HG02943 (cell line): ENCODE results near the gene PRR36.
A peak's percentile ranks its signal among the peaks of the same experiment; 100 is the strongest.
"Not testable (repeated sequence)": the region's sequence is repeated elsewhere in the genome, so short reads cannot be mapped to it uniquely, and the experiment has no call there.

Experiments
- ATAC-seq: cut with Tn5 transposase; IDR thresholded peaks from one replicate; pipeline ENCODE4 v1.9.1; 2021; ENCODE audit warnings: mild to moderate bottlenecking, low read depth, moderate library complexity; ENCODE audit not compliant: unreplicated experiment

PRR36 gene

DNA sequence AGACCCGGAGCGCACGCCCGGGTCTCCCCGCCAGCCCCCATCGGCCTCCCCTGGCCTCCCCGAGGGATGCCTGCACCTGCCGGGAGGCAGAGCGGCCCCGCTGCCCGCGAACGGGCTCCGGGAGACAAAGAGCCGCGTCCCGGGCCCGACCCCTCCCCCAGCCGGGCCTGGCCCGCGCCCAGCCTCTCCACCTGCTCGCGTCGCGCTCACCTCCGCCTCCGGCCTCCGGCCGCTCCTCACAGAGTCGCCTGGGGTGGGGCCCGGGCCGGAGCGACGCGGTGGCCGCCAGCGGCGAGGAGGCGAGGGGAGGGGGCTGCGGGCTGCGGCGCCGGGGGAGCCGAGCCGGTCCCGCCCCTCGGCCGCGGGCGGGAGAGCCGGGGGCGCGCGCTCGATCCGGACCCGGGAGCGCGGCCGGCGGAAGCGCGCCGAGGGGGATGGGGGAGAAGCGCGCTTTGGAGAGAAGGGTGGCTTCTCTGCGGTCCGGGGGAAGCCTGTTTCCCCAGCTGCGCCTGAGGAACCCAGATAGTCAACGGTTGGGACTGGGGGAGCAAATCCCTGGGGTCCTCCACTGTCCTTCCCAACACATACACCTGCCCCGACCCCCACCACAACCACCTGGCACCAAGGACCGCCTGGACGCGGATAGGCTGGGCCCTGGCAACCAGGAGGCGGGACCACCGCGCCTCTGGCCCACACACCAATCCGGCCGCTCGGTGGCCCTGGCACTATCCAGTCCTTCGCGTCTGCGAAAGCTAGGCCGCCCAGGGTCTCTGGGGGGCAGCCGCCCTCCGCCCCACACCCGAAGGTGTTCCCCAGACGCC, at the start of gene PRR36:
Gene PRR36 (minus strand): TSS at position 315 of the 821 bp plus-strand sequence. CDS start 701 bp downstream, outside the sequence.
- ATAC-seq: no peak

DNA sequence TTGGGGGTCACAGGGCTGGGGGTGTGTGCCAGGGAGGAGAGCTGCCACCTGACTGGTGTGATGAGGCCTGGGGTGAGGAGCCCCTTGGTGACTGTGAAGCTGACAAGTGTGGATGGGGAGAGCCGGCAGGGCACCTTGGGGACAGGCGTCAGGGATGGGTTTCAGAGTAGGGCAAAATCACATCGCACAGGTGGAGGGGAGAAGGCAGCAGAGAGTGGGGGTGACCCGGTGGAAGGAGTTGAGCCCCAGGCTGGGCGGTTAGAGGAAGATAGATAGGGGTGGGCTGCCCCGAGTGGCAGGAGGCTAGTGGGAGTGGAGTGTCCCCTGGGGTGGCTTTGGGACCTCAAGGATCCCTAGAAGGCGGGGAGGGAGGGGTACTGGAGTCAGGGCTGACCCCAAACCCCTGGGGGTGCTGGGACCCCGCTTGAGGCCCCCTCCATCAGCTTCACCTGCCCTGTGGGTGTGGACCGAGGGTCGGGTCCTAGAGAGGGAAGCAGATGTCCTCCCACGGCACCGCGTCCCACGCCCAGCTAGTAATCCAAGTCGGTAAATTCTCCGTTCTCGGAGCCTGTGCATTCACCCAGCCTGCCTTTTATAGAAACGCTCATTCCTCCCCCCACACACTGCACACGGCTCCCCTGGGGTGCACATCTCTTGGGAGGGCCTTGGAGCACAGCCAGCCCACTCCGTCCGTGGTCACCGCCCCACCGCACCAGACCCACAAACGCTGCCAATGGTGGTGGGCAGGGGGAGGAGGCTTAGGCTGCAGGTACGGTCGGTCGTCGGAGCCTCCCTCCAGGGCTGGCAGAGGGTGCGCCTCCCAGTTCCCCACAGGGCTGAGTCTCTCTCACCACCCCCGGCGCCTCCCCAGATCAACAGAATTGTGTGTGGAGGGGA, 49.4 kb upstream of the PRR36 start:
- ATAC-seq: no peak

DNA sequence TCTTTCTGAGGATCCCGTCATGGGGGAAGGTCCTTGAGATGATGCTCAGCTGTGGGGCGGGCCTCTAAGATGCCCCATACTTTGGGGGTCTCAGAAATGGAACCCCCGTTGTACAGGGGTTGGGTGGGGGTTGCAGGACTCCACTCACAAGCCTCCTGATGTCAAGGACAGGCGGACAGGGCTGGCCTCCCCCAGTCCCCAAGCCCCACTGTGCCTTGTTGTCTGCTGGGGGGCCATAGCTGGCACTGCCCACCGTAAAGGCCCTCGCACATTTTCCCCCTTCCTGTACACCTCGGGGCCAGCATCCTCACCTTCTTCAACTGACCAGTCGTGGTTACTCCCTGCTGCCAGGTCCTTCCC, 48.6 kb upstream of the PRR36 start:
- ATAC-seq: no peak

DNA sequence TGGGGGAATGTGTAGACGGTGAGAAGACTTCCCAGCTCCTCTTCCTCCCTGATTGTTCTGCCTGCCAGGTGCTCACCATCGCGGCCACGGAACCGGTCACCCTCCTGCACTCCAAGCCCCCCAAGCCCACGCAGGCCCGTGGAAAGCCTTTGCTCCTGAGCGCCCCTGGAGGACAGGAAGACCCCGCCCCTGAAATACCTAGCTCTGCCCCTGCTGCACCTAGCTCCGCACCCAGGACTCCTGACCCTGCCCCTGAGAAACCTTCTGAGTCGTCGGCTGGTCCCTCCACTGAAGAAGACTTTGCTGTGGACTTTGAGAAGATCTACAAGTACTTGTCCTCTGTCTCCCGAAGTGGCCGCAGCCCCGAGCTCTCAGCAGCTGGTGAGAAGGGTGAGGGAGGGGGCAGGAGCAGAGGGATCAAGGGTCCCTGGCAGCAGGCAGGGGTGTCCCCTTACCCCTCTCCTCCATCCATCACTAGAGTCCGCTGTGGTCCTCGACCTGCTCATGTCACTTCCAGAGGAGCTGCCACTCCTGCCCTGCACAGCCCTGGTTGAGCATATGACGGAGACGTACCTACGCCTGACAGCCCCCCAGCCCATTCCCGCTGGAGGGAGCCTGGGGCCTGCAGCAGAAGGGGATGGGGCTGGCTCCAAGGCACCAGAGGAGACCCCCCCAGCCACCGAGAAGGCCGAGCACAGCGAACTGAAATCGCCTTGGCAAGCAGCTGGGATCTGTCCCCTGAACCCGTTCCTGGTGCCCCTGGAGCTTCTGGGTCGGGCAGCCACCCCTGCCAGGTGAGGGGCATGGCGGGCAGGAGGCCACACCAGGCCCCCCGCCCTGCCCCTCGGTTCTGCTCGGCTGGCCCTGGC, 48.0 kb upstream of the PRR36 start:
- no peak for ATAC-seq

DNA sequence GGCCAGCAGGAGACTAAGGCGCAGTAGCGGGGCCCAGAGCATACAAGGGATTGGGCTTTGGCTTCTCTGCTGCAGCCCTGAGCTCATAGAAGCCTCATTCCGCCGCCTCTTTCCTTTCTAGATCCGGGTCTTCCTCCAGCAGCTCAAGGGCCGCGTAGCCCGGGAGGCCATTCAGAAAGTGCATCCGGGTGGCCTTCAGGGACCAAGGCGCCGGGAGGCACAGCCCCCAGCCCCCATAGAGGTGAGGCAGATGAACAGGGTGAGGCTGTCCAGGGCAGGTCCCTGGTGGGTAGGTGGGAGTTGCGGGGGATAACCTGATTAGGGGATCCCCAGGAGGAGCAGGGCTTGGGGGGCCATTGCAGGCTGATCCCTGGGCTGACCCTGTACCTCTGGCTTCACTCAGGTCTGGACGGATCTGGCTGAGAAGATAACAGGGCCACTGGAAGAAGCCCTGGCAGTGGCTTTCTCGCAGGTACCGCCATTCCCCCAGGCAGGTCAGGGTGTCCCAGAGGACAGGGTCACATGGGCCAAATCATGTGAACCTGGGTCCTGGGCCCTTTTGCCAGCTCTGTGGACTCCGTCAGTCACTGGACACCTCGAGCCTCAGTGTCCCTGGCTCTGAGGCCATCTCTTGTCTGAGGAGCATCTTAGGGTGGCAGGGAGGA, 47.2 kb upstream of the PRR36 start:
- ATAC-seq: no peak

DNA sequence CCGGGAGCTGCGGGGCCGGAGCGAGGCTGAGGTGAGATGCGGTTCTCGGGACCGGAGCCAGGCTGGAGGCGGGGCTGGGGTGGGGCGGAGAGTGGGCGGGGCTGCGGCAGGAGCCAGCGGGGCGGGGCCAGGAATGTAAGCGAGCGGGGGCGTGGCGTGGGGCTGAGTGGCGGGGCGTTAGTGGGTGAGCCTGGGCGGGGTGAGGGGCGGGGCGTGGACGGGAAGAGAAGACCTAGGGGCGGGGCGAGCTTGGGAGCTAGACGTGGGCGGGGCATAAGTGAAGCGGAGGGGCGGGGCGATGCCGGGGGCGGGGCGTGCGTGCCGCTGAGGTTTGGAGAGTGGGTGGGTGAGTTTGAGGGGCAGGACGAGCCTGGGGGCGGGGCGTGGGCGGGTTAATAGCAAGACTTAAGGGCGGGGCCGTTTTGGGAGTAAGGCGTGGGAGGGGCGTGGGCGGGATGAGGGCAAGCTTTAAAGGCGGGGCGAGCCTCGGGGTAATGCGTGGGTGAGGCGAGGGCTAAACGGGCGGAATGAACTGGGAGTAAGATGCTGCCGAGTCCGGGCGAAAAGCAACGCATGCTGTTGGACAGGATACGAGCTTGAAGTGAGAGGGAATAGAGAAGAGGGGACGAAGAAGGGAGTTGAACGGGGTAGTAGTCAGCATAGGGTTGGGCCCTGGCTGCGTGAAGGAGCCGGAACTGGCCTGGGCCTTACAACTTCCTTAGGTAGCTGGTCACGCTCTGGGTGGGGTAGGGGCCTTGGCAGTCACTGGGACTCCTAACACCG, 46.5 kb upstream of the PRR36 start:
- peak; percentile 47 for ATAC-seq

DNA sequence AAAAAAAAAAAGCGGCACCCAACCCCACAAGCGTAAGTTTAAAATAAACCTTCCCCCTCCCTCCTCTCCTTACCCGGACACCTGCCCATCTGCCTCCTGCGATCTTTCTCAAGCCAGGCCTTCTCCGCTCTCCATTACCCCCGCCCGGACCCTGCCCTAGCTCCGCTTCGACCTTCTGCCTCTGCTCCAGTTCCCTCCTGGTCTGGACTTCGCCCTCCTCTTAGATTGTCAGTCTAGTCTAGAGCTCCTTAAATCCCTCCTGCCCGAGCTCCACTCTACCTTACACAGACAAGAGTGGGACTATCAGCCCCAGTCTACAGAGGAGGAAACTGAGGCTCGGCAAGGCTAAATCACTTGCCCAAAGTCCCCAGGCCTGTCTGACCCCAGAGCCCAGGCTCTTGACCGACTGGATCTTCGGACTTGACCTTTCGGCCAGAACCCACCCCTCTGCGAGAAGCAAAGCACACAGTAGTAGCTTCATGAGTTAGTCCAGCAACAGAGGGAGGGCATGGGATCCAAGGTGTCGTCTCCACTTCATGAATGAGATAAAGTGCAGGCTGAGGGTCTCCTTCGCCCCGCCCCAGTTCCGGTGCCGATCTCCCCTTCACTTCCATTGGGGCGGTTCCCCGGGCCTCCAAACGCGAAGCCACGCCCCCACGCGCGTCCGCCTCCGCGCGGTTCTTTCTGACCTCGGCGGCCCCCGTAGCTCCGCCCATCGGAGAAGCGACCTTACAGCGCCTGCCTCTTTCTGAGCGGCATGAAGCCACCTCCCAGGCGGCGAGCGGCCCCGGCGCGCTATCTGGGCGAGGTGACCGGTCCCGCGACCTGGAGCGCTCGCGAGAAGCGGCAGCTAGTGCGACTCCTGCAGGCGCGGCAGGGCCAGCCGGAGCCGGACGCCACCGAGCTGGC, 45.7 kb upstream of the PRR36 start, which contains the start of gene SNAPC2:
Gene SNAPC2 (plus strand): TSS at position 729 of the 909 bp plus-strand sequence. CDS start 29 bp downstream, at position 758.
- peak; percentile 52 for ATAC-seq

DNA sequence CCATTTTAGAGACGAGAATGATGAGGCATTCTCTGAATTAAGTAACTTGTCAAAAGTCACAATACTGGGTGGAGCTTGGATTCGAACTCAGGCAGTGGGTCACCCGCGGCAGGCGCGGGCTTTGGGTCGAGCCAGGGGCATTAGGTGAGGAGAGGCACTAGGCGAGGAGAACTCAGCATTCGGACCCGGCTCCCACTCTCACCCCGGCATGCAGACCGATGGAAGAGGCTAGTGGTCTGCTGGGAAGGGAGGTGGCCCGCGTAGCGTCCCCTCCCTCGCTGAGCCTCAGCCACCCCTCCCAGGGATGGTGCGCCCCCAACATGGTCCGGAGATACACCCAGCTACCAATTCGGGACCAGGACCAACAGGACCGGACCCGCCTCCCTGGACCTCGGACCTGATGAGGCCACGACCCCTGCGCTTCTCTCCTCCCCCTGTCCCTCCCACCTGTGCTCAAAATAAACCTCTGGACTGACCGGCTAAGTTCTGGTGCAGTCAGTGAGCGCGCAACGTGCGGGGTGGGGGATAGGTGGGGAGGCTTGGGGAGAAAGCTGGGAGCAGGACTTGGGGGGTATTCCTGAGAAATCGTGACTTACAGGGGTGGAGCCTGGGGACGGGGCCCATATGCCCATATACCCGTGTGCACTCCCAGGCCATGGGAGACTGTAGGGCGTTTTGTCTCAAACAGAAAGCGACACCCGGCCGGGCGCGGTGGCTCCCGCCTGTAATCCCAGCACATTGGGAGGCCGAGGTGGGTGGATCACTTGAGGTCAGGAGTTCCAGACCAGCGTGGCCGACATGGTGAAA, 44.6 kb upstream of the PRR36 start:
- no peak for ATAC-seq

DNA sequence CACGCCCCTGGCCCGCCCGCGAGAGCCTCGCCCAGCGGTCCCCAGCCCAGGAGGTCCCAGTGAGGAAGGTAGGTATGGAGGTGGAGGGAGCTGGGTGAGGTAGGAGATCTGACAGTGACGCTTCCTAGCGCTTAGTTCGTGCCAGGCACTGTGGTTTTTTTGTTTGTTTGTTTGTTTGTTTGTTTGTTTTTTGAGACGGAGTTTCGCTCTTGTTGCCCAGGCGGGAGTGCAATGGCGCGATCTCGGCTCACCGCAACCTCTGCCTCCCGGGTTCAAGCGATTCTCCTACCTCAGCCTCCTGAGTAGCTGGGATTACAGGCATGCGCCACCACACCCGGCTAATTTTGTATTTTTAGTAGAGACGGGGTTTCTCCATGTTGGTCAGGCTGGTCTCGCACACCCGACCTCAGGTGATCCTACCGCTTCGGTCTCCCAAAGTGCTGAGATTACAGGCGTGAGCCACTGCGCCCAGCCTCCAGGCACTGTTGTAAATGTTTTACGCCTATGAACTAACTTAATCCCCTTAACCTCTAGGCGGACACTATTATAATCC, 43.9 kb upstream of the PRR36 start:
- not testable (repeated sequence) for ATAC-seq

DNA sequence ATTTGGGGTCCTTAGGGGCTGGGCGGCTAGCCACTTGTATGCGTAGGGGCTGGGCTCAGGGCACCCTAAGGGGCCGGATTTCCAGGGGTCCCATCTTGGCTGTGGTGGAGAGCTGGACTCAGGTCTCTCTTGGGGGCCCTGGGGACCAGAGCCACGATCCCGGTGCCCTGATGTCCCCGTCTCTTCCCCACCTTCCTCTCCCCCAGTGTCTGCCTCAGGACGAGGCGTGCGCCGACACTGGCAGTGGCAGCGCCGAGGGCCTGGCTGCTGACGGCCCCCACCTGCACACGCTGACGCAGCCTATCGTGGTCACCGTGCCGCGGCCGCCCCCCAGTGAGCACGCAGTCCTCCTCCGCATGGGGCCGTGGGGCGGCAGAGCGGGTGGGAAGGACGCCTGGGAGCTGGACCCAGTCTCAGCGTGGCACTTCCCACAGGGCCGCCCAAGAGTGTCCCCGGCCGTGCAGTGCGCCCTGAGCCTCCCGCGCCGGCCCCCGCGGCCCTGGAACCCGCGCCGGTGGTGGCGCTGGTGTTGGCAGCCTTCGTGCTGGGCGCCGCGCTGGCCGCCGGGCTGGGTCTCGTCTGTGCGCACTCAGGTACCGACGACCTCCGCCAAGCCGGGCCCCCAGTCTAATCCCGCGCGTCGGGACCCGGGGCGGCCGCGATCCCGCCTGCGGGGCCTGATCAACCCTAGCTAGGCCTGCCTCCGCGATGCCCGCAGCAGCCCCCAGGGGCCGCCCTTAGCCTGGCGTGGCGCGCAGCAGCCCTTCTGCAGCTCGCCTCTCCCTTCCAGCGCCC, 43.3 kb upstream of the PRR36 start:
- ATAC-seq: no peak

DNA sequence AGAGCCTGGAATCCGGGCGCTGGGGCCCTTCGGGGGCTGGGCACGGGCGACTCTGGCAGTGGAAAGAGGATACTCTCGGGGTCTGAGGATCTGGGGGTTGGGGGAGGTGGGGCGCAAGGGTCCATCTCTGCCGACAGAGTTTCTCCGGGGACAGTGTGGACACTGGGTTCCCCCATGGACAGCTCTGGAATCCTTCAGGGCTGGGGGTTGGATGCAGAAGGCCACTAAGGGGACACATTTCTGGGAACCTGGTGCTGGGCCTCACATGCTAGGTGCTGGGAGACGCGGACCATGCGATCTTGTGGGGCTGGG, 42.7 kb upstream of the PRR36 start:
- no peak for ATAC-seq

DNA sequence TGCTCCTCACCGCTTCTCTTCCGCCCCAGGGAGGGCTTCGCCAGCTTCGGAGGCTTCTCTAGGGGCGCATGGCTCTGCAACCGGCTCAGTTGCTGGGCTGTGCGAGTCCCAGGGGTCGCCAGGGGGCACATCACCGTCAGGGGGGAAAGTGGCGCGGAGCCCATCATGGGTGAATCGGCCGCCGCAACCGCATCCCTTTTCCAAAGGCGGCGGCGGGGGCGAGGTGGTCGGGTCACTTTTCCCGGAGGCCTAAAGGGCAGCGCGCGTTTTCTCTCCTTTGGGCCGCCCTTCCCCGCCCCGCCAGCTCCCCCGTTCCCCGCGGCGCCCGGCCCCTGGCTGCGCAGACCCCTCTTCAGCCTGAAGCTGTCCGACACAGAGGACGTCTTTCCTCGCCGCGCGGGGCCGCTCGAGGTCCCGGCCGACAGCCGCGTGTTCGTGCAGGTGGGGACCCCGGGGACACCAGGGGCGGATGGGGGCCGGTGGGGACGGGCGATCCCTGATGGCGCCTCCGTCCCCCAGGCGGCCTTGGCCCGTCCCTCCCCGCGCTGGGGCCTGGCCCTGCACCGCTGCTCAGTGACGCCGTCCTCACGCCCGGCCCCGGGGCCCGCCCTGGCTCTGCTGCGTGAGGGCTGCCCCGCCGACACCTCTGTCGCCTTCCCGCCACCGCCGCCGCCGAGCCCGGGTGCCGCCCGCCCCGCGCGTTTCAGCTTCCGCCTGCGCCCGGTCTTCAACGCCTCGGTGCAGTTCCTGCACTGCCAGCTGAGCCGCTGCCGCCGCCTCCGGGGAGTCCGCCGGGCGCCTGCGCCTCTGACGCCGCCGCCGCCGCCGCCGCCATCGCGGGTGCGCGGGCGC, 42.1 kb upstream of the PRR36 start:
- ATAC-seq: no peak

DNA sequence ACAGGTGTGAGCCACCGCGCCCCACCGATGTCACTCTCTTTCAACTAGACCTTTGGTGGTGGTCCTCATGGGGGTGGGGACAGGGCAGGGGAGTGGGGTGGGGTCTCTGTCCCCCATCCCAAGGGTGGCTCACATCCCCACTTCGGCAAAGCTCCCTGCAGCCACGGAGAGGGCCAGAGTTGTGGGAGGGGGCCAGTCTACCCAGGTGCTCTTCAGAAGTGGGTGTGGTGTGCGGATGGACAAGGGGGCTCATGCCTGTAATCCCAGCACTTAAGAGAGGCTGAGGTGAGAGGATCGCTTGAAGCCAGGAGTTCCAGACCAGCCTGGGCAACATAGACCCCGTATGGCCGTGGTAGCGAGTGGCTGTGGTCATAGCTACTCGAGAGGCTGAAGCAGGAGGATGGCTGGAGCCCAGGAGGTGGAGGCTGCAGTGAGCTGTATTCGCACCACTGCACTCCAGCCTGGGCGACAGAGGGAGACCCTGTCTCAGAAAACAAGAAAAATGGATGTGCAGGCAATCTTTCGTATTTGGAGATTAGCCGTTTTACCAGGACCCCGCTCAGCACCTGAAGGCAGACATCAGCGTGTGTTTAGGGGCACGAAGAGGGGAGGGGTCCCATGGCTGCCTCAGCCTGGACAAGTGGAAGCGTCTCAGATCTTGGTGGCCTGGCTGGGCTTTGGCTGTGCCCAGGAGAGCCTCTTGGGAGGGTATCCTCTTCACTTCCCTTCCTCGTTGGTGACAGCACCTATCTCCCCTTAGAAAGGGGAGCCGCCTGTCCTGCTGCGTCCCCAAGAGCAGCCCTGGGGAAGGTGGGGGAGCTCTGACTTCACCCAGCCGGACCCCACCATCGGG, 41.3 kb upstream of the PRR36 start:
- no peak for ATAC-seq

DNA sequence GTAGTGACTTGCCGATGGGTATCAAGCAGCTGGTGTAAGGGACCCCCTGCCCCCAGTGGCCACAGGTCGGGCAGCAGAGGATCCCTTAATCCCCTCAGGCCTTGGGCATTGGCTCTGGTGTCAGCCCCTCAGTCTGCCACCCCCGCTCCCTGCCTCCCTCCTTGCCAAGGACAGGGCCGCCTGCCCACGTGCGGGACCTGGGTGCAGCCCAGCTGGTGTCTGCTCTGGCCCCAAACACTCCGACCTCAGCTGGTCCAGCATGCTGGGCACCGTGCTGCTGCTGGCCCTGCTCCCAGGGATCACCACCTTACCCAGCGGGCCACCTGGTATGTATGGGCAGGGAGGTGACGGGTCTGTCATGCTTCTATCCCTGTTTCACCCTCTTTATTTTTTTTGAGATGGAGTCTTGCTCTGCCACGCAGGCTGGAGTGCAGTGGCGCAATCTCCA, 40.4 kb upstream of the PRR36 start, which contains the start of gene TGFBR3L:
Gene TGFBR3L (plus strand): TSS at position 233 of the 448 bp plus-strand sequence.
- ATAC-seq: no peak
